Esophagus muscularis mucosa (tissue), 4 donors: Measurements from ENCODE around the gene KIF18B. TPM values are rescaled to one million over a fixed set of nuclear protein-coding genes. Genes with fewer than 3 reads are reported as not detected.

Experiments used
- DNase-seq: peaks from one replicate; pipeline ENCODE4 v3.0.0-alpha.2; 2017; ENCODE audit errors: extremely low spot score
- H3K27ac ChIP-seq, 4 donors: fragments of 200-600 bp; sonication (generic); replicated peaks in 1 of 4; 1 replicate in 3 of 4; 2 replicates in 1 of 4; pipeline ENCODE4 v1.5.1; 2016 to 2019; ENCODE audit warnings: mild to moderate bottlenecking in 1 of 4
- H3K27me3 ChIP-seq, 4 donors: fragments of 200-600 bp; sonication (generic); one replicate each; pipeline versions ENCODE4 v1.5.1 to v1.6.0; 2016 to 2019
- H3K36me3 ChIP-seq, 4 donors: fragments of 200-600 bp; sonication (generic); one replicate each; pipeline ENCODE4 v1.5.1; 2016 to 2019
- H3K4me1 ChIP-seq, 4 donors: fragments of 200-600 bp; sonication (generic); one replicate each; pipeline ENCODE4 v1.5.1; 2016 to 2019
- H3K4me3 ChIP-seq, 4 donors: fragments of 200-600 bp; sonication (generic); 1 replicate in 2 of 4; 2 replicates in 2 of 4; pipeline ENCODE4 v1.5.1; 2016 to 2019; ENCODE audit warnings: mild to moderate bottlenecking in 4 of 4, moderate library complexity in 1 of 4
- H3K9me3 ChIP-seq, 4 donors: fragments of 200-600 bp; sonication (generic); 1 replicate in 3 of 4; 2 replicates in 1 of 4; pipeline ENCODE4 v1.5.1; 2016 to 2019
- EP300 ChIP-seq: sonication (generic); formaldehyde crosslinking; IDR thresholded peaks from one replicate; pipeline ENCODE4 v1.6.1; 2017; ENCODE audit warnings: antibody characterized with exemption
- POLR2A ChIP-seq: fragments of 450-650 bp; IDR thresholded peaks from one replicate; pipeline ENCODE4 v1.6.1; 2017; ENCODE audit warnings: antibody characterized with exemption, moderate library complexity, mild to moderate bottlenecking, low read depth
- POLR2AphosphoS5 ChIP-seq, 2 donors: sonication (generic); formaldehyde crosslinking; IDR thresholded peaks; one replicate each; pipeline ENCODE4 v1.6.1; 2017; ENCODE audit warnings: antibody characterized with exemption in 2 of 2
- WGBS: methylation state at CpG from one replicate; pipeline ENCODE4 v1.1.5; 2018; 5-methylcytosine and 5-hydroxymethylcytosine counted together
- intact Hi-C: fragments of 100-400 bp; cut with DNase I; formaldehyde crosslinking; loops from one replicate; pipeline ENCODE4 v1.15.1; 2023
- total RNA-seq, 4 donors: library from RNA; depleted of rRNA; stranded (reverse); fragments of >200 nt; gene quantifications; one replicate each; pipeline versions ENCODE4 v1.1.0 to v1.2.1, GENCODE V29; 2016
- TF ChIP-seq, protein P1 (sequence below), 3 experiments: fragments of 200-600 bp in 2 of 3; fragments of 450-650 bp in 1 of 3; sonication (generic) in 2 of 3; IDR thresholded peaks; one replicate each; pipeline ENCODE4 v1.5.1; 2017 to 2019; ENCODE audit warnings: antibody characterized with exemption in 3 of 3, mild to moderate bottlenecking in 2 of 3, moderate library complexity in 1 of 3

KIF18B gene
- total RNA-seq, 4 donors from 2014 or later: 0.17 TPM; not detected in 3

DNA sequence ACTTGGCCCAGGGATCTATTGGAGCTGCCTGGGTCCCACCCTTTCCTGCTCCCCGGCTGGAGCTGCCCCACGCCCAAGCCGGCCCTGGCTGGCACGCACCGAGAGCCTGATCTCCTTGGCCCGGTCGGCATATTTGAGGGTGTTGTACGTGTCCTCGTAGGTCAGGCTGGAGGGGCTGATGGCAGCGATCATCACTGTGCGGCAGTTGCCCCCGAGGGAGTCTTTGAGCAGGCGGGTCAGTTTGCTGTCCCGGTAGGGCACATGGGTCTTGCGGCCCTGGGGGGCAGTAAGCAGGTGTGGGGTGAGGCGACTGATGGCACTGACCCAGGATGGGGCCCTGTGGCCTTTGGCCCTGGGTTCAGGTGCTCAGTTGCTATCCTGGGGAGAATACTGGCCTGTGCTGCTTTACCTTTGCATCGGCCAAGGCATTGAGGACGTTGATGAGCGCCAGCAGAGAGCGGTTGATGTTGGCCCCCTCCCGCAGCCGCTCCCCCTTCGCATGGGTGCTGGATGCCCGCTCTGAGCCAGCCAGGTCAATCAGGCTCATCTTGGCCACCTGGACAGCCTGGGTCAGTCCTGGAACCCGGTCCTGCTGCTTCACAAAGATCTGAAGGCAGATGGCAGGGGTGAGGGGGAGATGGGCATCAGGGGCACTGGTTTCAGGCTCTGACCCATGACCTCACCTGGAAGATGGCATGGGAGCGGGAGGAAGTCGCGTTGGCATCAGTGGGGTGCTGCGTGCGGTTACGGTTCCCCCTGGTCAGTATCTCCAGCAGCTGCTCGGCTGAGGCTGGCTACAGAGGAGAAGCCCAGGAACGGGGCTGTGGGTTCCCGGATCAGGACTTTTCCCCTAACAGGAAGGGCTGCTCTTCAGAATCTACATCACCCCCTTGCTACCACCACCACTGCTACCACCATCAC lies 13.5 kb downstream of the KIF18B start:
- intact Hi-C loops: no loop called here
- H3K27me3 ChIP-seq: no peaks in the 10 kb centered on the region
- no peak overlapping the region for H3K4me3 ChIP-seq
- WGBS: 98% methylated on average over 32 of the region's 34 CpGs
- no peak for TF ChIP-seq EP300
- TF ChIP-seq, protein P1, sequence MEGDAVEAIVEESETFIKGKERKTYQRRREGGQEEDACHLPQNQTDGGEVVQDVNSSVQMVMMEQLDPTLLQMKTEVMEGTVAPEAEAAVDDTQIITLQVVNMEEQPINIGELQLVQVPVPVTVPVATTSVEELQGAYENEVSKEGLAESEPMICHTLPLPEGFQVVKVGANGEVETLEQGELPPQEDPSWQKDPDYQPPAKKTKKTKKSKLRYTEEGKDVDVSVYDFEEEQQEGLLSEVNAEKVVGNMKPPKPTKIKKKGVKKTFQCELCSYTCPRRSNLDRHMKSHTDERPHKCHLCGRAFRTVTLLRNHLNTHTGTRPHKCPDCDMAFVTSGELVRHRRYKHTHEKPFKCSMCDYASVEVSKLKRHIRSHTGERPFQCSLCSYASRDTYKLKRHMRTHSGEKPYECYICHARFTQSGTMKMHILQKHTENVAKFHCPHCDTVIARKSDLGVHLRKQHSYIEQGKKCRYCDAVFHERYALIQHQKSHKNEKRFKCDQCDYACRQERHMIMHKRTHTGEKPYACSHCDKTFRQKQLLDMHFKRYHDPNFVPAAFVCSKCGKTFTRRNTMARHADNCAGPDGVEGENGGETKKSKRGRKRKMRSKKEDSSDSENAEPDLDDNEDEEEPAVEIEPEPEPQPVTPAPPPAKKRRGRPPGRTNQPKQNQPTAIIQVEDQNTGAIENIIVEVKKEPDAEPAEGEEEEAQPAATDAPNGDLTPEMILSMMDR (IDR thresholded peaks at IDR 0.05): no peak
- no peak for TF ChIP-seq POLR2AphosphoS5 (IDR thresholded peaks at IDR 0.05)
- TF ChIP-seq POLR2A: no peak
- H3K4me1 ChIP-seq: no peaks in the 10 kb centered on the region
- DNase-seq: no peak
- no peak overlapping the region for H3K27ac ChIP-seq
- no peaks in the 10 kb centered on the region for H3K36me3 ChIP-seq
- no peaks in the 10 kb centered on the region for H3K9me3 ChIP-seq

DNA sequence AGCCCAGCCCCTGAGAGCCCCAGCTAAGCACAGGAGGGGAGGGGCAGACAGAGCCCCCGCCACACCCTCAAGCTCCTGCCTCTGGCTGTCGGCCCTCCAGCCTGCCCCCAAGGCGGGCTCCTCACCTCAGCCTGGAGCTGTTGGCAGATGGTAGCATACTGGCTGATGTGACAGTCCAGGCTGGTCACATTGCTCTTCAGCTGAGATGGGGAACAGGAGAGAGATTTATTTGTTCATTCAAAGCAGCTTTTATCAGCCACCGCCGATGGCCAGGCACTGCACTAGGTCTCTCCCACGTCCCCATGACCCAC lies 14.8 kb downstream of the KIF18B start:
- H3K9me3 ChIP-seq: no peaks in the 10 kb centered on the region
- intact Hi-C loops: no loop called here
- no peak overlapping the region for H3K27ac ChIP-seq
- H3K4me1 ChIP-seq: no peaks in the 10 kb centered on the region
- H3K36me3 ChIP-seq: no peaks in the 10 kb centered on the region
- TF ChIP-seq POLR2A (no peak), POLR2AphosphoS5 (IDR thresholded peaks at IDR 0.05) (no peak), EP300 (no peak)
- TF ChIP-seq, protein P1 (IDR thresholded peaks at IDR 0.05): no peak
- H3K27me3 ChIP-seq: no peaks in the 10 kb centered on the region
- no peak for DNase-seq
- no peak overlapping the region for H3K4me3 ChIP-seq
- 96% methylated on average over 4 of the region's 6 CpGs for WGBS

DNA sequence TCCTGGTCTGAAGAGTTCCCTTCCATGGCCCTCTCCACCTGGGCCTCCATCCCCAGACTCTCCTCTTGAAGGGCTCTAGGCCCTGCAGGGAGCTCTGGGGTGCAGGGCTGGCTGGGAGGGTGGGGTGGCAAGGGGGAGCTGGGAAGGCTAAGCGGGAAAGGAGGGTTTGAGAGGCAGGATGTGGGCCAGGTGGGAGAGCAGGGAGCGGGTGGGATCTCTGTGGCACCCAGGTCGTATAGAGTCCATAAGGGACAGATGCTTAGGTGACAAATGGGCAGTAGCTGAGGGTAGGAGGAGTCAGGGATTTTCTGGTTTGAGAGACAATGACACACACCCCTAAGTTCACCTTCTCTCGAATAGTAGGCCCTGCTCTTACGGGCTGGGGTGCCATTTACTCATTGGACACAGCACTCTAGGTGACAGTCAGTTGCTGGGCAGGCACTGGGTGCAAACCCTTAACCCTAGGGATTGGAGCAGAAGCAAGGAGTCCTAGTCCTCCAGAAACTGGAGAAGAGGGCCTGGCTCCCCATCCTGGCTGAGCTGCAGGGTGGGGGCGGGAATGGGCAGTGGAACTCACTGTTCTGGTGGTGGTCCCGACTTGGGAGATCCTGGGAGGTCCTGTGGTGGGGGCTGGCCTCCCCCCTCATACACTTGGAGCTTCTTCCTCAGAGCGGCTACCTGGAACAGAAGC lies 15.3 kb downstream of the KIF18B start:
- intact Hi-C loops: no loop called here
- Histone ChIP-seq H3K27ac (no peak overlapping the region), H3K36me3 (no peaks in the 10 kb centered on the region), H3K4me3 (no peak overlapping the region), H3K4me1 (peaks cover 0 to 1% (median 0%) of the 10 kb centered on the region in 4 donors), H3K9me3 (no peaks in the 10 kb centered on the region), H3K27me3 (no peaks in the 10 kb centered on the region)
- TF ChIP-seq POLR2AphosphoS5 (IDR thresholded peaks at IDR 0.05) (no peak), EP300 (no peak), POLR2A (no peak)
- TF ChIP-seq, protein P1 (IDR thresholded peaks at IDR 0.05): no peak
- DNase-seq: no peak
- WGBS: 87% methylated on average over 7 of the region's 8 CpGs

DNA sequence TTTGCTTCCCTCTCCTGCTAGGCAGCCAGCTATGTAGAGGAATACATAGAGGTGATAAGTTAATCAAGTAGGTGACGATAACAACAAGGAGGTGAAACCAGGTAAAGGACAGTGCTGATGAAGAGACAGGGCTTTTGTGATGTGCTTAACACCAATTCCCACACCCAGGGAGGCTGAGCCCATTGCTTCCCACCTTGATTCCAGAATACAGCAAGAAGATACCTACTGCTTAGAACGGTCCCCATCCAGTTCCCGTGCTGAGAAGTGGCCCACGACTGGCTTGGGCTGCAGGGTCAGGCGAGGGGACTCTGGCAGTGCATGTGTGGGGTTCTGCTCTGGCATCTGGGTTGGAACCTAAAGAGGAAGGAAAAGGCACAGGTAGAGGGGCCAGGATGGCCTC lies 16.2 kb downstream of the KIF18B start:
- no peaks in the 10 kb centered on the region for H3K36me3 ChIP-seq
- H3K9me3 ChIP-seq: no peaks in the 10 kb centered on the region
- 80% methylated on average over 5 of the region's 5 CpGs for WGBS
- no peak overlapping the region for H3K4me3 ChIP-seq
- TF ChIP-seq POLR2AphosphoS5 (IDR thresholded peaks at IDR 0.05) (no peak), POLR2A (no peak), EP300 (no peak)
- TF ChIP-seq, protein P1 (IDR thresholded peaks at IDR 0.05): no peak
- DNase-seq: no peak
- no peak overlapping the region for H3K27ac ChIP-seq
- H3K4me1 ChIP-seq: peaks cover 0 to 3% (median 0%) of the 10 kb centered on the region in 4 donors
- intact Hi-C loops: no loop called here
- no peaks in the 10 kb centered on the region for H3K27me3 ChIP-seq
